ENCODE results near the gene SPEG. TPM values are rescaled to one million over a fixed set of nuclear protein-coding genes. Genes with fewer than 3 reads are reported as not detected.

SPEG gene
- total and polyA plus RNA-seq, 3 experiments from 2014 or later, result 0.48 to 1.0 (median 0.94) TPM

DNA sequence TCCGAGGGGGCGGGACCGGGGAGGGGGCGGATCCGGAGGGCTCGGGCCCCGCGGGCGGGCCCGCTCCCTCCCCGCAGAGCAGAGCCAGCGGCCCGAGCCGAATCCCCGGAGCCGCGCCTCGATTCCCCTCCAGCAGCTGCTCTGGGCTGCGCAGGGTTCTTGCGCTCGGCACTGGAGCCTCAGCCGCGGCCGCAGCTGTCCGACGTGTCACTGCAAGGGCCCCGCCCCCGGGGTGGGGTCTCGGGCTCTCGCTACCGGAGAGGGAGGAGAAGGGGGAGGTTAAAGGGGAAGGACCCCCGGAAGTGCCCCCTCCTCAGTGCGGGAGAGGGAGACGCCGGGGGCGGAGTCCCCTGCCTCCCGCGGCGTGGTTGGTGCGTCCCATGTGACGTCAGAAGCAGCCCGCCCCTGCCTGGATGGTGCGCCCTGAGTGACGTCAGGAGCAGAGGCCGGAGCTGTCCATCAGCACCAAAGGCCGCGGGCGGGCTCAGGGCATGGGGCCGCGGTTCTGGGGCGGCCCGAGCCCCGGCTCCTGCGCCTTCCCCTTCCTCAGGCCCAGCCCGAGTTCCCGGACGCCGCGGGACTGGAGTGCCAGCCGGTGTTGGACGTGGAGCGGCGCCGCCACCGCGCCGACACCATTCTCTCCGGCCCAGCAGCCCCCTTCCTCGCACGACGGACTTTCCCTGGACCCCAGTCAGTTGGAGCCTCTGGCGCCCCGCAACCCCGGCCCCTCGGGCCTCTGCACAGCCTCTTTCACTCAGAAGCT lies 109.1 kb downstream of the SPEG start, which contains the start of the genes CHPF and TMEM198:
TSS of gene CHPF (minus strand) at position 214 of the 763 bp plus-strand sequence. CDS start 271 bp downstream, outside the sequence.
TSS of gene TMEM198 (plus strand) at position 433 of the 763 bp plus-strand sequence. CDS start 700 bp downstream, outside the sequence.
- peak; percentile 84 to 94 (median 88) for DNase-seq
- Mint-ChIP-seq H3K27me3 (peaks cover 4 to 14% of the 10 kb centered on the region in 2 donors), H3K36me3 (peaks cover 0 to 9% (median 2%) of the 10 kb centered on the region in 3 donors), H3K4me3 (peak within 1 kb of the TSS; percentile 81 to 94 (median 86)), H3K9me3 (no peaks in the 10 kb centered on the region), H3K4me1 (peaks cover 22 to 30% (median 27%) of the 10 kb centered on the region in 3 donors), H3K27ac (peak within 1 kb of the TSS; percentile 73 to 92 (median 86))
- Histone ChIP-seq H3K4me3 (ENCODE audit: low read length) (peak within 1 kb of the TSS; percentile 81), H3K4me1 (ENCODE audit: insufficient read depth, low read length) (peaks cover 18% of the 10 kb centered on the region), H3K36me3 (ENCODE audit: insufficient read depth, low read length) (no peaks in the 10 kb centered on the region), H3K27me3 (ENCODE audit: insufficient read depth, low read length, poor library complexity, severe bottlenecking) (no peaks in the 10 kb centered on the region), H3K9me3 (ENCODE audit: low read length) (no peaks in the 10 kb centered on the region), H3K27ac (ENCODE audit: low read depth, low read length) (peak within 1 kb of the TSS; percentile 69)
- CTCF ChIA-PET, result interaction anchor here (1.2 to 6.7 kb wide), 6 partner anchors 10 to 98 kb away, joined by 3 to 44 read pairs (median 8); a partner anchor contains a TSS
- POLR2A ChIA-PET, result interaction anchor here (1.1 kb wide), 1 partner anchor 1955 kb away, joined by 4 read pairs; no protein-coding TSS in a partner anchor

DNA sequence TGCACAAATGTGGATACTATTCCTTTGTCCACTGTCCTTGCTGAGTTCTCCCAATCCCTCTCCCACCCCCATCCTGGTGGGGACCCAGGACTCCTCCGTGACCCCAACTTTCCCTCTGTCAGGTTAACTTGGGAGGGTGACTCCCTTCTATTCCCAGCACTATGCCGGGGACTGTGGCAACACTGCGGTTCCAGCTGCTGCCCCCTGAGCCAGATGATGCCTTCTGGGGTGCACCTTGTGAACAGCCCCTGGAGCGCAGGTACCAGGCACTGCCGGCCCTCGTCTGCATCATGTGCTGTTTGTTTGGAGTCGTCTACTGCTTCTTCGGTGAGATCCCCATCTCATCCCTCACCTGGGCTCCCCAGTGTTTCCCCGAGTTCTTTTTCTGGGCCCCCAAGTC lies 109.9 kb downstream of the SPEG start:
- peak overlapping the region; percentile 76 to 86 (median 81) for H3K4me3 Mint-ChIP-seq
- Histone ChIP-seq H3K4me1 (ENCODE audit: insufficient read depth, low read length) (peaks cover 18% of the 10 kb centered on the region), H3K36me3 (ENCODE audit: insufficient read depth, low read length) (no peaks in the 10 kb centered on the region), H3K4me3 (ENCODE audit: low read length) (no peak overlapping the region), H3K27ac (ENCODE audit: low read depth, low read length) (no peak overlapping the region), H3K9me3 (ENCODE audit: low read length) (no peaks in the 10 kb centered on the region), H3K27me3 (ENCODE audit: insufficient read depth, low read length, poor library complexity, severe bottlenecking) (no peaks in the 10 kb centered on the region)
- peak overlapping the region in 7 of 8 donors; percentile 64 to 90 (median 84) for H3K27ac Mint-ChIP-seq
- peaks cover 22 to 30% (median 27%) of the 10 kb centered on the region in 3 donors for H3K4me1 Mint-ChIP-seq
- no peak for DNase-seq
- ChIA-PET CTCF (interaction anchor here (0.8 to 6.7 kb wide), 5 partner anchors 9 to 97 kb away, joined by 3 to 44 read pairs (median 12); no protein-coding TSS in a partner anchor), POLR2A (interaction anchor here (0.8 kb wide), 1 partner anchor 237 kb away, joined by 3 read pairs; no protein-coding TSS in a partner anchor)
- H3K9me3 Mint-ChIP-seq, result no peaks in the 10 kb centered on the region
- H3K36me3 Mint-ChIP-seq, result peaks cover 0 to 7% (median 2%) of the 10 kb centered on the region in 3 donors
- H3K27me3 Mint-ChIP-seq, result peaks cover 4 to 22% of the 10 kb centered on the region in 2 donors

DNA sequence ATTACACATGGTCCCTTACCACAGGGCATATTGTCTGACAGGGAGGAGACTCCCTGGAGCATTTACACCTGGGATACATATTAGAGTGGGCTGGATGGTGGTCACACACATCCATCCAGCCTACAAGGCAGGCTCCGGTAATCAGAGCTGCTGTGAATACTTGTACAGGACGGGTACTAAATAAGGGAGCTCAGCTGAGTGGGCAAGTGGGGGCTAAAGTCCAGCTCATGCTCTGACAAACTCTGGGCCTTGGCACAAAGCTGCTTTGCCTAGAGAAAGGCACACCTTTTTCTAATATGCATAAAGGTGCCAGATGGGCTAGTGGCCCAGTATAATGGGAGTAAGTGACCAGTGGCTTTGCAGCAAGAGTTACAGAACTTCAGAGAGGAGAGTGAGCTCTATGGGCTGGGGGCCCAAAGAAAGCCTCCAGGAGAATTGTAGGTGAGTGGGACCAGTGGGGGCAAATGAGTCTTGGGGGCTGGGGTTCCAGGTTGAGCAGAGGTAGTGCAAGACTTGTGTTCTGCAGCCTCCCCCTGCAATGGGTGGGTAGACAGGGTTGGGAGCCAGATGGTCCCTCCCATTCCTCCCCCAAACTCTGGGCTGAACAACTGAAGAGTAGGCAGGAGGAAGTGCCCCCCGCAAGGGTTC lies 110.8 kb downstream of the SPEG start:
- POLR2A ChIA-PET, result interaction anchor here (0.8 kb wide), 1 partner anchor 237 kb away, joined by 3 read pairs; no protein-coding TSS in a partner anchor

GRCh38 chr2:219545943-219546352 lies 111.3 kb downstream of the SPEG start:
- CTCF ChIA-PET, result no interaction called here
- peaks cover 18% of the 10 kb centered on the region for H3K4me1 ChIP-seq (ENCODE audit: insufficient read depth, low read length)
- peak overlapping the region in 1 of 8 donors; percentile 73 for H3K27ac Mint-ChIP-seq
- DNase-seq, result no peak
- peaks cover 23 to 31% (median 27%) of the 10 kb centered on the region in 3 donors for H3K4me1 Mint-ChIP-seq
- peak overlapping the region in 2 of 7 donors; percentile 2 to 81 for H3K4me3 Mint-ChIP-seq
- H3K4me3 ChIP-seq (ENCODE audit: low read length), result no peak overlapping the region
- H3K27ac ChIP-seq (ENCODE audit: low read depth, low read length), result no peak overlapping the region
- no peaks in the 10 kb centered on the region for H3K36me3 ChIP-seq (ENCODE audit: insufficient read depth, low read length)
- no peaks in the 10 kb centered on the region for H3K9me3 ChIP-seq (ENCODE audit: low read length)
- H3K9me3 Mint-ChIP-seq, result no peaks in the 10 kb centered on the region
- POLR2A ChIA-PET, result no interaction called here
- H3K27me3 ChIP-seq (ENCODE audit: insufficient read depth, low read length, poor library complexity, severe bottlenecking), result no peaks in the 10 kb centered on the region
- peaks cover 14 to 34% of the 10 kb centered on the region in 2 donors for H3K27me3 Mint-ChIP-seq
- peaks cover 0 to 2% (median 2%) of the 10 kb centered on the region in 3 donors for H3K36me3 Mint-ChIP-seq

More for the DNA sequence above, 110.8 kb downstream of the SPEG start:
- no peaks in the 10 kb centered on the region for H3K27me3 ChIP-seq (ENCODE audit: insufficient read depth, low read length, poor library complexity, severe bottlenecking)
- peaks cover 18% of the 10 kb centered on the region for H3K4me1 ChIP-seq (ENCODE audit: insufficient read depth, low read length)
- no peak overlapping the region for H3K4me3 ChIP-seq (ENCODE audit: low read length)
- Mint-ChIP-seq H3K27me3 (peaks cover 10 to 29% of the 10 kb centered on the region in 2 donors), H3K9me3 (no peaks in the 10 kb centered on the region), H3K4me1 (peaks cover 22 to 30% (median 27%) of the 10 kb centered on the region in 3 donors), H3K27ac (peak overlapping the region in 2 of 8 donors; percentile 73 to 85), H3K36me3 (peaks cover 0 to 5% (median 2%) of the 10 kb centered on the region in 3 donors), H3K4me3 (peak overlapping the region in 5 of 7 donors; percentile 76 to 85 (median 81))
- CTCF ChIA-PET, result interaction anchor here (0.8 kb wide), 1 partner anchor 16 kb away, joined by 3 read pairs; no protein-coding TSS in a partner anchor
- no peaks in the 10 kb centered on the region for H3K36me3 ChIP-seq (ENCODE audit: insufficient read depth, low read length)
- H3K27ac ChIP-seq (ENCODE audit: low read depth, low read length), result no peak overlapping the region
- no peaks in the 10 kb centered on the region for H3K9me3 ChIP-seq (ENCODE audit: low read length)
- DNase-seq, result no peak

- Histone ChIP-seq H3K27me3 (ENCODE audit: insufficient read depth, low read length, poor library complexity, severe bottlenecking) (peaks cover 10% of the 10 kb centered on the region), H3K27ac (ENCODE audit: low read depth, low read length) (no peak overlapping the region), H3K4me1 (ENCODE audit: insufficient read depth, low read length) (peaks cover 3% of the 10 kb centered on the region), H3K9me3 (ENCODE audit: low read length) (no peaks in the 10 kb centered on the region), H3K4me3 (ENCODE audit: low read length) (no peak overlapping the region), H3K36me3 (ENCODE audit: insufficient read depth, low read length) (no peaks in the 10 kb centered on the region)
- POLR2A ChIA-PET, result no interaction called here
- Mint-ChIP-seq H3K4me3 (no peak overlapping the region), H3K27ac (no peak overlapping the region), H3K27me3 (peaks cover 26 to 41% of the 10 kb centered on the region in 2 donors), H3K4me1 (peaks cover 13 to 23% (median 16%) of the 10 kb centered on the region in 3 donors), H3K36me3 (no peaks in the 10 kb centered on the region), H3K9me3 (no peaks in the 10 kb centered on the region)
- CTCF ChIA-PET, result no interaction called here
- DNase-seq, result no peak
These were observed 113.0 kb downstream of the SPEG start for GRCh38 chr2:219547621-219548020.

Other genes with a start within 250 kb of the SPEG start
- 10 to 100 TPM; 32.4 to 36.8 TPM for gene ZFAND2B, start 228.1 kb upstream of the SPEG start, total RNA-seq
- gene ZFAND2B, start 228.1 kb upstream of the SPEG start, polyA plus RNA-seq, result 86.0 TPM
- 10 to 100 TPM; 22.1 to 22.8 TPM for gene ABCB6, start 215.9 kb upstream of the SPEG start, total RNA-seq
- 2.1 TPM for gene ABCB6, start 215.9 kb upstream of the SPEG start, polyA plus RNA-seq
- gene ATG9A, start 205.2 kb upstream of the SPEG start, total RNA-seq, result 10 to 100 TPM; 46.1 to 52.9 TPM
- 32.0 TPM for gene ATG9A, start 205.2 kb upstream of the SPEG start, polyA plus RNA-seq
- 10 to 100 TPM; 72.4 to 76.0 TPM for gene ANKZF1, start 205.0 kb upstream of the SPEG start, total RNA-seq
- gene ANKZF1, start 205.0 kb upstream of the SPEG start, polyA plus RNA-seq, result 32.5 TPM
- 1 to 10 TPM; 2.6 to 3.5 TPM for gene GLB1L, start 189.4 kb upstream of the SPEG start, total RNA-seq
- 0.99 TPM for gene GLB1L, start 189.4 kb upstream of the SPEG start, polyA plus RNA-seq
- 10 to 100 TPM; 23.0 to 26.1 TPM for gene STK16, start 189.4 kb upstream of the SPEG start, total RNA-seq
- 18.6 TPM for gene STK16, start 189.4 kb upstream of the SPEG start, polyA plus RNA-seq
- not detected for gene TUBA4B, start 181.6 kb upstream of the SPEG start, total RNA-seq
- gene TUBA4B, start 181.6 kb upstream of the SPEG start, polyA plus RNA-seq, result not detected
- 100 to 1,000 TPM; 175 to 178 TPM for gene TUBA4A, start 180.9 kb upstream of the SPEG start, total RNA-seq
- 234 TPM for gene TUBA4A, start 180.9 kb upstream of the SPEG start, polyA plus RNA-seq
- gene DNAJB2, start 155.5 kb upstream of the SPEG start, total RNA-seq, result 10 to 100 TPM; 48.5 to 56.4 TPM
- 5.9 TPM for gene DNAJB2, start 155.5 kb upstream of the SPEG start, polyA plus RNA-seq
- under 1 TPM in 1 of 2 experiments, not detected in 1; 0.11 TPM for gene PTPRN, start 125.4 kb upstream of the SPEG start, total RNA-seq
- gene PTPRN, start 125.4 kb upstream of the SPEG start, polyA plus RNA-seq, result not detected
- gene RESP18, start 102.1 kb upstream of the SPEG start, total RNA-seq, result not detected
- not detected for gene RESP18, start 102.1 kb upstream of the SPEG start, polyA plus RNA-seq
- gene DNPEP, start 46.9 kb upstream of the SPEG start, total RNA-seq, result 100 to 1,000 TPM; 112 to 116 TPM
- gene DNPEP, start 46.9 kb upstream of the SPEG start, polyA plus RNA-seq, result 69.1 TPM
- gene DES, start 16.5 kb upstream of the SPEG start, total RNA-seq, result not detected
- not detected for gene DES, start 16.5 kb upstream of the SPEG start, polyA plus RNA-seq
- 10 to 100 TPM; 36.9 to 37.1 TPM for gene GMPPA, start 64.0 kb downstream of the SPEG start, total RNA-seq
- 32.5 TPM for gene GMPPA, start 64.0 kb downstream of the SPEG start, polyA plus RNA-seq
- not detected for gene ASIC4, start 79.6 kb downstream of the SPEG start, total RNA-seq
- gene ASIC4, start 79.6 kb downstream of the SPEG start, polyA plus RNA-seq, result not detected
- 10 to 100 TPM; 32.9 to 36.5 TPM for gene CHPF, start 109.0 kb downstream of the SPEG start, total RNA-seq
- gene CHPF, start 109.0 kb downstream of the SPEG start, polyA plus RNA-seq, result 8.7 TPM
- 1 to 10 TPM; 5.2 to 6.0 TPM for gene TMEM198, start 109.2 kb downstream of the SPEG start, total RNA-seq
- not detected for gene TMEM198, start 109.2 kb downstream of the SPEG start, polyA plus RNA-seq
- gene OBSL1, start 136.7 kb downstream of the SPEG start, total RNA-seq, result under 1 TPM; 0.48 to 0.69 TPM
- not detected for gene OBSL1, start 136.7 kb downstream of the SPEG start, polyA plus RNA-seq
- not detected for gene INHA, start 137.5 kb downstream of the SPEG start, total RNA-seq
- gene INHA, start 137.5 kb downstream of the SPEG start, polyA plus RNA-seq, result not detected
- 10 to 100 TPM; 26.2 to 32.2 TPM for gene STK11IP, start 163.0 kb downstream of the SPEG start, total RNA-seq
- gene STK11IP, start 163.0 kb downstream of the SPEG start, polyA plus RNA-seq, result 12.6 TPM
- gene SLC4A3, start 192.8 kb downstream of the SPEG start, total RNA-seq, result under 1 TPM in 1 of 2 experiments, not detected in 1; 0.13 TPM
- not detected for gene SLC4A3, start 192.8 kb downstream of the SPEG start, polyA plus RNA-seq

All from CD8-positive, alpha-beta memory T cell (primary cell).